Ovary (tissue), 3 donors: ENCODE data around the gene GRHL3.

Experiments used
- CTCF ChIP-seq, 3 donors: fragments of 450-650 bp in 2 of 3; fragments of 200-600 bp in 1 of 3; IDR thresholded peaks; one replicate each; pipeline versions ENCODE4 v1.5.1 to v1.8.0; 2016 to 2022; ENCODE audit warnings: antibody characterized with exemption in 3 of 3, mild to moderate bottlenecking in 1 of 3
- EP300 ChIP-seq: sonication (generic); formaldehyde crosslinking; IDR thresholded peaks from one replicate; pipeline ENCODE4 v1.6.1; 2017; ENCODE audit warnings: antibody characterized with exemption
- POLR2A ChIP-seq: fragments of 450-650 bp; IDR thresholded peaks from one replicate; pipeline ENCODE4 v1.6.1; 2017; ENCODE audit warnings: antibody characterized with exemption, mild to moderate bottlenecking, moderate library complexity
- donor health status: DM: no; HTN: no; CAD: no.

GRCh38 chr1:24317081-24317480 lies 2.1 kb upstream of the GRHL3 start:
- no peak for TF ChIP-seq CTCF (IDR thresholded peaks at IDR 0.05)
- TF ChIP-seq POLR2A, result no peak
- no peak for TF ChIP-seq EP300
